ENCODE results near the gene IZUMO1. TPM values are rescaled to one million over a fixed set of nuclear protein-coding genes. Genes with fewer than 3 reads are reported as not detected.
A peak's percentile ranks its signal among the peaks of the same experiment; 100 is the strongest.

IZUMO1 gene
- total and polyA plus RNA-seq, 9 of the 15 experiments (the other 6 are each of a cell fraction or from before 2014, with no cell fraction given), result 0.14 to 2.1 (median 0.73) TPM

GRCh38 chr19:48726556-48726955 lies 20.2 kb downstream of the IZUMO1 start:
- Histone ChIP-seq H3K79me2 (ENCODE audit: control insufficient read depth, insufficient read depth, low read length) (no peaks in the 10 kb centered on the region), H3K27me3 (ENCODE audit: control insufficient read depth in 2 of 2, insufficient read depth in 2 of 2, low read length in 2 of 2) (no peaks in the 10 kb centered on the region), H2AFZ (ENCODE audit: low read depth, low read length) (0 out of 2 replicates have a peak overlapping the region, but pooled peaks have one; percentile 25), H3K4me1 (replicated peaks in 1 of 2; ENCODE audit: control insufficient read depth in 2 of 2, insufficient read depth in 2 of 2, low read length in 2 of 2) (peaks cover 9 to 15% of the 10 kb centered on the region in 2 experiments; a peak in 4 of 5 replicates), H3K4me2 (ENCODE audit: insufficient read depth, low read length) (no peak overlapping the region; the same call in 1 of the 2 replicates), H3K27ac (ENCODE audit: extremely low read depth, low read depth, low read length) (peak overlapping the region; percentile 5; the same call in 1 of the 3 replicates), H3K36me3 (ENCODE audit: control insufficient read depth, insufficient read depth, low read length) (peaks cover 4% of the 10 kb centered on the region; the same call in 2 of the 3 replicates), H4K20me1 (replicated peaks; ENCODE audit: control insufficient read depth, insufficient read depth, low read length) (no peaks in the 10 kb centered on the region), H3K9me3 (replicated peaks; ENCODE audit: control insufficient read depth, insufficient read depth, low read depth, low read length) (no peaks in the 10 kb centered on the region), H3K9ac (ENCODE audit: insufficient read depth in 1 of 2, low read depth in 2 of 2, low read length in 2 of 2) (no peak overlapping the region), H3K4me3 (no peak overlapping the region), H3K9me1 (ENCODE audit: control insufficient read depth, insufficient read depth, low read length) (no peaks in the 10 kb centered on the region)
- ATAC-seq (no peak), DNase-seq (ENCODE audit: extremely low read depth in 1 of 4, low spot score in 3 of 4) (no peak), FAIRE-seq (peak; percentile 46)
- ChIA-PET POLR2A (interaction anchor here (0.6 to 1.1 kb wide), 3 partner anchors 11 to 832 kb away, joined by 3 to 4 read pairs (median 3); no protein-coding TSS in a partner anchor), CTCF (ENCODE audit: low intra/inter-chr PET ratio) (no interaction called here)
- in situ Hi-C loops (cut with MboI), result no loop called here
- intact Hi-C loops (cut with micrococcal nuclease), result no loop called here
- BruUV-seq (replicated peaks), result no TSS peak
- WGBS (ENCODE audit: insufficient coverage, low coverage, missing lambda C conversion rate), result 91% methylated on average over 2 of the region's 2 CpGs
- TF ChIP-seq ZFP36 (IDR thresholded peaks at IDR 0.05; ENCODE audit: low read depth, low read length, partially characterized antibody) (no peak), MAX (CRISPR knock-in tag; IDR thresholded peaks at IDR 0.05) (no peak), GTF2A2 (tag; IDR thresholded peaks at IDR 0.05) (no peak), MXD1 (CRISPR knock-in tag; IDR thresholded peaks at IDR 0.05; ENCODE audit: borderline replicate concordance, poor library complexity, severe bottlenecking) (no peak), GABPB1 (CRISPR knock-in tag; IDR thresholded peaks at IDR 0.05) (peak; percentile 90), ZFP30 (CRISPR knock-in tag; IDR thresholded peaks at IDR 0.05; ENCODE audit: borderline replicate concordance) (no peak), ZNF263 (CRISPR knock-in tag; IDR thresholded peaks at IDR 0.05; ENCODE audit: borderline replicate concordance) (no peak), E2F1 (CRISPR knock-in tag; IDR thresholded peaks at IDR 0.05) (no peak), NCOA1 (IDR thresholded peaks at IDR 0.05; ENCODE audit: low read depth) (peak; percentile 76), CREM (IDR thresholded peaks at IDR 0.05; ENCODE audit: low read depth) (peak; percentile 86), C11orf30 (IDR thresholded peaks at IDR 0.05; ENCODE audit: low read depth) (no peak), ELF4 (CRISPR knock-in tag; IDR thresholded peaks at IDR 0.05) (no peak), GTF2F1 (IDR thresholded peaks at IDR 0.05; ENCODE audit: low read depth, low read length) (no peak), POLR3G (IDR thresholded peaks at IDR 0.05; ENCODE audit: extremely low read depth, insufficient read length, insufficient replicate concordance) (no peak), HNRNPUL1 (IDR thresholded peaks at IDR 0.05; ENCODE audit: low read length) (no peak), ZFPM2 (CRISPR knock-in tag; IDR thresholded peaks at IDR 0.05) (no peak), KLF6 (CRISPR knock-in tag; IDR thresholded peaks at IDR 0.05; ENCODE audit: borderline replicate concordance) (no peak), ETV6 (IDR thresholded peaks at IDR 0.05; ENCODE audit: borderline replicate concordance in 1 of 2, low read depth in 2 of 2, low read length in 1 of 2) (peak; percentile 24 to 77; a peak in 3 of 4 replicates), ETV6 (CRISPR knock-in tag; IDR thresholded peaks at IDR 0.05; ENCODE audit: borderline replicate concordance) (no peak), SRSF9 (IDR thresholded peaks at IDR 0.05; ENCODE audit: borderline replicate concordance, low read depth, low read length) (no peak), SRF (CRISPR knock-in tag; IDR thresholded peaks at IDR 0.05) (no peak), TAF7 (tag; IDR thresholded peaks at IDR 0.05) (no peak), TGIF2 (CRISPR knock-in tag; IDR thresholded peaks at IDR 0.05) (no peak), KDM2B (CRISPR knock-in tag; IDR thresholded peaks at IDR 0.05) (no peak)
